Measurements from ENCODE around the gene IFITM2. TPM values are rescaled to one million over a fixed set of nuclear protein-coding genes. Genes with fewer than 3 reads are reported as not detected.
"Not testable (repeated sequence)": the region's sequence is repeated elsewhere in the genome, so short reads cannot be mapped to it uniquely, and the experiment has no call there.

Gene IFITM2
- total RNA-seq, 2 donors from 2014 or later = 96.6 to 149 TPM

- TF ChIP-seq POLR2AphosphoS5 (IDR thresholded peaks at IDR 0.05) (no peak), CTCF (IDR thresholded peaks at IDR 0.05) (no peak), POLR2A (IDR thresholded peaks at IDR 0.05) (no peak)
- WGBS = 90% methylated on average over 23 of the region's 23 CpGs
Measured at GRCh38 chr11:332651-333480, 25.2 kb downstream of the IFITM2 start.

GRCh38 chr11:333616-334263 is 26.1 kb downstream of the IFITM2 start:
- H3K9me3 ChIP-seq; DNase-seq (ENCODE audit: low spot score); H3K27ac ChIP-seq; H3K27me3 ChIP-seq (replicated peaks; ENCODE audit: insufficient read depth); H3K36me3 ChIP-seq; H3K4me1 ChIP-seq (replicated peaks); H3K4me3 ChIP-seq; intact Hi-C loops (cut with DNase I): not testable (repeated sequence)
- WGBS = 87% methylated on average over 17 of the region's 17 CpGs

More at GRCh38 chr11:332651-333480, 25.2 kb downstream of the IFITM2 start:
- H3K27me3 ChIP-seq (replicated peaks; ENCODE audit: insufficient read depth) = no peaks in the 10 kb centered on the region
- H3K27ac ChIP-seq = no peak overlapping the region
- H3K4me3 ChIP-seq = no peak overlapping the region
- H3K36me3 ChIP-seq = no peaks in the 10 kb centered on the region
- intact Hi-C loops (cut with DNase I) = no loop called here
- H3K4me1 ChIP-seq (replicated peaks) = no peaks in the 10 kb centered on the region
- DNase-seq (ENCODE audit: low spot score) = no peak
- no peaks in the 10 kb centered on the region for H3K9me3 ChIP-seq

GRCh38 chr11:334264-334994 is 26.8 kb downstream of the IFITM2 start:
- Histone ChIP-seq H3K27ac (no peak overlapping the region), H3K4me3 (no peak overlapping the region), H3K36me3 (no peaks in the 10 kb centered on the region), H3K27me3 (replicated peaks; ENCODE audit: insufficient read depth) (no peaks in the 10 kb centered on the region), H3K4me1 (replicated peaks) (no peaks in the 10 kb centered on the region), H3K9me3 (no peaks in the 10 kb centered on the region)
- WGBS = 39% methylated on average over 25 of the region's 25 CpGs
- DNase-seq (ENCODE audit: low spot score) = no peak
- intact Hi-C loops (cut with DNase I) = no loop called here
- no peak for TF ChIP-seq POLR2AphosphoS5 (IDR thresholded peaks at IDR 0.05)

GRCh38 chr11:335779-336658 is 28.4 kb downstream of the IFITM2 start:
- no peaks in the 10 kb centered on the region for H3K4me1 ChIP-seq (replicated peaks)
- H3K27ac ChIP-seq = peak overlapping the region; percentile 29 to 52
- intact Hi-C loops (cut with DNase I) = no loop called here
- no peaks in the 10 kb centered on the region for H3K36me3 ChIP-seq
- WGBS = 51% methylated on average over 15 of the region's 15 CpGs
- DNase-seq (ENCODE audit: low spot score) = no peak
- H3K9me3 ChIP-seq = no peaks in the 10 kb centered on the region
- H3K27me3 ChIP-seq (replicated peaks; ENCODE audit: insufficient read depth) = no peaks in the 10 kb centered on the region
- H3K4me3 ChIP-seq = no peak overlapping the region
- TF ChIP-seq POLR2AphosphoS5 (IDR thresholded peaks at IDR 0.05) = no peak
- no peak for TF ChIP-seq POLR2A (IDR thresholded peaks at IDR 0.05)
- TF ChIP-seq CTCF (IDR thresholded peaks at IDR 0.05) = no peak

- no peaks in the 10 kb centered on the region for H3K4me1 ChIP-seq (replicated peaks)
- 60% methylated on average over 4 of the region's 4 CpGs for WGBS
- TF ChIP-seq POLR2AphosphoS5 (IDR thresholded peaks at IDR 0.05) (no peak), CTCF (IDR thresholded peaks at IDR 0.05) (no peak), POLR2A (IDR thresholded peaks at IDR 0.05) (no peak)
- H3K4me3 ChIP-seq = no peak overlapping the region
- H3K27ac ChIP-seq = peak overlapping the region; percentile 29 to 52
- no peaks in the 10 kb centered on the region for H3K36me3 ChIP-seq
- intact Hi-C loops (cut with DNase I) = no loop called here
- DNase-seq (ENCODE audit: low spot score) = no peak
- no peaks in the 10 kb centered on the region for H3K9me3 ChIP-seq
- H3K27me3 ChIP-seq (replicated peaks; ENCODE audit: insufficient read depth) = no peaks in the 10 kb centered on the region
Measured at GRCh38 chr11:336659-337198, 29.1 kb downstream of the IFITM2 start.
